Body of pancreas (tissue), 4 donors: ENCODE results near the gene PKNOX2.

Experiments
- CTCF ChIP-seq, 7 experiments: fragments of 450-650 bp in 4 of 7; fragments of 200-600 bp in 3 of 7; sonication (generic) in 3 of 7; IDR thresholded peaks; one replicate each; pipeline ENCODE4 v1.5.1; 2016 to 2019; ENCODE audit warnings: antibody characterized with exemption in 7 of 7
- POLR2A ChIP-seq, 3 donors: fragments of 450-650 bp; IDR thresholded peaks; one replicate each; pipeline ENCODE4 v1.6.1; 2016; ENCODE audit warnings: antibody characterized with exemption in 3 of 3, mild to moderate bottlenecking in 2 of 3

GRCh38 chr11:125117429-125117828 is 47.1 kb upstream of the PKNOX2 start:
- TF ChIP-seq CTCF (IDR thresholded peaks at IDR 0.05) (no peak), POLR2A (IDR thresholded peaks at IDR 0.05) (no peak)
